Lung microvascular endothelial cell (primary cell): ENCODE measurements around the gene SPPL3. TPM values are rescaled to one million over a fixed set of nuclear protein-coding genes. Genes with fewer than 3 reads are reported as not detected.
"Not testable (repeated sequence)": the region's sequence is repeated elsewhere in the genome, so short reads cannot be mapped to it uniquely, and the experiment has no call there.

Source experiments
- DNase-seq, 2 donors: peaks; one replicate each; pipeline versions ENCODE4 v3.0.0 to v3.0.0-alpha.2; 2010; ENCODE audit warnings: low read depth in 2 of 2
- total RNA-seq: library from RNA; depleted of rRNA; stranded (reverse); fragments of >200 nt; gene quantifications from 2 replicates; pipeline ENCODE4 v1.2.1, GENCODE V29; 2014

SPPL3 gene
- 3.5 and 6.0 TPM in 2 replicates for total RNA-seq

- peak; percentile 92 for DNase-seq
These were observed at the start of gene SPPL3 for GRCh38 chr12:120904197-120904773. TSS of gene SPPL3 (minus strand) at chr12:120904358. CDS start at chr12:120903867, 491 bp downstream.

- DNase-seq: no peak
These were observed 46.6 kb upstream of the SPPL3 start for GRCh38 chr12:120950807-120951206.

GRCh38 chr12:120950260-120950799 is 46.2 kb upstream of the SPPL3 start:
- DNase-seq: not testable (repeated sequence)

GRCh38 chr12:120945516-120945915 is 41.4 kb upstream of the SPPL3 start:
- DNase-seq: not testable (repeated sequence)

- DNase-seq: peak; percentile 50 to 53
These were observed 40.6 kb upstream of the SPPL3 start for GRCh38 chr12:120944645-120945217.

- no peak for DNase-seq
These were observed 39.3 kb upstream of the SPPL3 start for GRCh38 chr12:120943482-120943881.

- no peak for DNase-seq
These were observed 37.8 kb upstream of the SPPL3 start for GRCh38 chr12:120941846-120942405.

GRCh38 chr12:120941412-120941811 is 37.3 kb upstream of the SPPL3 start:
- no peak for DNase-seq

- DNase-seq: no peak
These were observed 36.6 kb upstream of the SPPL3 start for GRCh38 chr12:120940799-120941198.

GRCh38 chr12:120940006-120940405 is 35.8 kb upstream of the SPPL3 start:
- DNase-seq: no peak

GRCh38 chr12:120939523-120939922 is 35.4 kb upstream of the SPPL3 start:
- DNase-seq: no peak

- DNase-seq: no peak
These were observed 34.3 kb upstream of the SPPL3 start for GRCh38 chr12:120938496-120938895.

GRCh38 chr12:120936197-120936596 is 32.0 kb upstream of the SPPL3 start:
- no peak for DNase-seq

- DNase-seq: no peak
These were observed 29.6 kb upstream of the SPPL3 start for GRCh38 chr12:120933786-120934185.

- DNase-seq: no peak
These were observed 28.9 kb upstream of the SPPL3 start for GRCh38 chr12:120932956-120933526.

GRCh38 chr12:120932058-120932457 is 27.9 kb upstream of the SPPL3 start:
- no peak for DNase-seq

- DNase-seq: no peak
These were observed 25.9 kb upstream of the SPPL3 start for GRCh38 chr12:120930032-120930431.

GRCh38 chr12:120928864-120929652 is 24.9 kb upstream of the SPPL3 start:
- DNase-seq: no peak

GRCh38 chr12:120925740-120926563 is 21.8 kb upstream of the SPPL3 start:
- no peak for DNase-seq

- no peak for DNase-seq
These were observed 18.1 kb upstream of the SPPL3 start for GRCh38 chr12:120922279-120922678.

- DNase-seq: no peak
These were observed 17.5 kb upstream of the SPPL3 start for GRCh38 chr12:120921637-120922036.
